Activated naive CD4-positive, alpha-beta T cell treated with Interleukin-2 at 50 U/mL for 16 hours (primary cell): ENCODE measurements around the gene MYLK2.
"Not testable (repeated sequence)": the region's sequence is repeated elsewhere in the genome, so short reads cannot be mapped to it uniquely, and the experiment has no call there.

ENCODE experiments used
- DNase-seq: peaks from one replicate; pipeline ENCODE4 v3.0.0-alpha.2; 2020

Gene MYLK2

DNA sequence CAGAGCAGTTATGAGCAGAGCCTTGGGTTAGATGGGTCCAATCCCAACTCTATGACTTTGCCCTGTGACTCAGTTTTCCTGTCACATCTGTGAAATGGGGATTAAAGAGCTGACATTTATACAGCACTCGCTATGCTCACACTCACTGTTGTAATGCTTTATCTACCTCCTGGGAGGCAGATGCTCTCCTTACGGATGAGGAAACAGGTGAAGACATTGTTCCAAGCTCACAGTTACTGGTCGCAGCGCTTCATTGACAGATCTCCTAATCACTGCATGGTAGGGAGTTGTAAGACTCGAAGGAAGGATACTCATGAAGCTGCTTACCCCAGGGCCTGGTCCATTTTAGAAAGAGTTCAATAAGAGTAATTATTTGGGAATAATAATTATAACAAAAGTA is 2.9 kb upstream of the MYLK2 start:
- no peak for DNase-seq

DNA sequence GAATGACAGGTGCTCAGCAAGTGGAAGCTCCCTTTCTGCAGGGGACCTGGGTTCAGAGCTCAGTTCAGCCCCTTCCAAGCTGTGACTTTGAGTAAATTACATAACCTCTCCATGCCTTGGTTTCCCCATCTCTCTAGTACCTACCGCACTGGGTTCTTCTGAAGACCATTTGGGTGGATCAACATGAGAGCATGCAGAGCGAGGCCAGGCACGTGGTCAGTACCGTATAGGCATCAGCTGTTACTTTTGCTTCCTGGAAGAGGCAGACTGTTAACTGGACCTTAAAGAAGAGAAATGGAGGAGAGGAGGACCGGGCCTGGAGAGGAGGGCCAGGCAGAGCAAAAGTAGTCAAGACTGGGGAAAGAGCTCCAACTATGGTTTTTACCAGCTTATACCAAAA is 1.7 kb upstream of the MYLK2 start:
- no peak for DNase-seq

DNA sequence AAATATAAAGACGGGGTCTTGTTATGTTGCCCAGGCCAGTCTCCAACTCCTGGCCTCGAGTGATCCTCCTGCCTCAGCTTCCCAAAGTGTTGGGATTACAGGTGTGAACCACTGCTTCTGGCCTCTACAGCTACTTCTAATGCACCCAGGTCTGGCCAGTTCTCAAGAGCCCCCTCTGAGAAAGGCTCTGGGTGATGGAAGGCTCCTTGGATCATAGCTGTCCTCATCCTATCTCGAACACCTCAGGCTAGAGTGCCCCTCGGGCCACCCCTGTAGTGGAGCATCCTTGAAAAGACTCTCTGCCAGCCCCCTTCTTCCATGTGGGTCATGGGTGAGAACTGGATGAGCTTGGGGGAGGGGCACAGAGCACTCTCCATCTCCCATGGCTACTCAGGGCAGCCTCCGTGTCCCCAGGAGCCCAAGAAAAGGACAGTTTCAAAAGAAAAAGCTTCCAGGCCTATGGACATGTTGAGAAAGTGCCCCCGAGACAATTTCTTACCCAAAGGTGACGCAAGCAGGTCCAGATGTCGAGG is 714 bp upstream of the MYLK2 start:
- DNase-seq: no peak

DNA sequence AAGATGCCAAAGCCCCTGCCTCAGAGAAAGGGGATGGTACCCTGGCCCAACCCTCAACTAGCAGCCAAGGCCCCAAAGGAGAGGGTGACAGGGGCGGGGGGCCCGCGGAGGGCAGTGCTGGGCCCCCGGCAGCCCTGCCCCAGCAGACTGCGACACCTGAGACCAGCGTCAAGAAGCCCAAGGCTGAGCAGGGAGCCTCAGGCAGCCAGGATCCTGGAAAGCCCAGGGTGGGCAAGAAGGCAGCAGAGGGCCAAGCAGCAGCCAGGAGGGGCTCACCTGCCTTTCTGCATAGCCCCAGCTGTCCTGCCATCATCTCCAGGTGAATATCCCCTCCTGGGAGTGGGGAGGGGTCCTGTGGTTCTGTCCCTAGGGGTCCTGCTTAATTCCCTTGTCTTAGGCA is 1.1 kb downstream of the MYLK2 start:
- DNase-seq: no peak

DNA sequence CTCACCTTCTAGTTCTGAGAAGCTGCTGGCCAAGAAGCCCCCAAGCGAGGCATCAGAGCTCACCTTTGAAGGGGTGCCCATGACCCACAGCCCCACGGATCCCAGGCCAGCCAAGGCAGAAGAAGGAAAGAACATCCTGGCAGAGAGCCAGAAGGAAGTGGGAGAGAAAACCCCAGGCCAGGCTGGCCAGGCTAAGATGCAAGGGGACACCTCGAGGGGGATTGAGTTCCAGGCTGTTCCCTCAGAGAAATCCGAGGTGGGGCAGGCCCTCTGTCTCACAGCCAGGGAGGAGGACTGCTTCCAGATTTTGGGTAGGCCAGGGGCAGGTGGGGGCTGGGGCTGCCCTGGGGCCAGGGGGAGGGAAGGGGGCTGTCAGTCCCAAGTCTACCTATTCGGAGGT is 2.3 kb downstream of the MYLK2 start:
- DNase-seq: no peak

DNA sequence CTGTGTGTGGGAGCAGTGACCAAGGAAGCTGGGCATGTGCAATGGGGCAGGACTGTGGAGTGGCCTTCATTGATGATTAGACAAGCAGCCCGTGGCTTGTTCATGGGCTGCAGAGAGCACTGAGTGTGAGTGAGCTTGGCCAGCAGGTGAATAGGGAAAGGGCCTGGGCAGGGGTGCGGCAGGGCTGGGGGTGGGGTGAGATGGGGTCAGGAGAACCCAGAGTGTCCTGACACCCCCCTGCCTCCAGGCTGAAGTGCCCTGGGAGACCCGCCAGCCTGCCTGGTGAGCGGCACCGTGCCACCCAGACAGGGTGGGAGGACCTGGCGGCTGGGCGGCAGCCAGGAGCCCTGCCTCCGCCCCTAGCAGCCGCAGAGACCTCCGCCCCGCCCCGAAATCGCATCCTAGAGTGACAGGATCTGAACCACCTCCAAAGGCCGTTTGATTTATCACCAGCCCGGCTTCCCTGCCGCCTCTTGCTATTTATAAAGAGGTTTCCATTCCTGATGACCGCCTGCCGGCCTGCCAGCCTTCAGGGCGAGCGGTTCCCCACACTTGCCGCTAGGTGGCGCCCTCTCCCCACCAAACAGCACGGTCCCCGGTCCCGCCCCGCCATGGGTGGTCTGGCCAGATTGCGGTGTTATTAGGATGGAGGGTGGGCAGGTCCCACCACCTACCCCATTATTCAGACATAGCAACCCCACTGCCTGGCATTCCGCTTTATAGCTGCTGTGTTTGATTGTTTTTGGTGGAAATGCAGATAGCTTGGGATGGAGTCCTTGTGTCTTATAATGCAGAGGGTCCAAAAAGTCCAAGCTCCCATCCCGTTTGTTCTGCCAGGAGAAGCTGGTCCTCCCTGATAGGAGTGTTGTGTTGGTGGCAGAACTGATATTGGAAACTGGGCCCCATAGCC is 3.5 kb downstream of the MYLK2 start:
- peak; percentile 76 for DNase-seq

DNA sequence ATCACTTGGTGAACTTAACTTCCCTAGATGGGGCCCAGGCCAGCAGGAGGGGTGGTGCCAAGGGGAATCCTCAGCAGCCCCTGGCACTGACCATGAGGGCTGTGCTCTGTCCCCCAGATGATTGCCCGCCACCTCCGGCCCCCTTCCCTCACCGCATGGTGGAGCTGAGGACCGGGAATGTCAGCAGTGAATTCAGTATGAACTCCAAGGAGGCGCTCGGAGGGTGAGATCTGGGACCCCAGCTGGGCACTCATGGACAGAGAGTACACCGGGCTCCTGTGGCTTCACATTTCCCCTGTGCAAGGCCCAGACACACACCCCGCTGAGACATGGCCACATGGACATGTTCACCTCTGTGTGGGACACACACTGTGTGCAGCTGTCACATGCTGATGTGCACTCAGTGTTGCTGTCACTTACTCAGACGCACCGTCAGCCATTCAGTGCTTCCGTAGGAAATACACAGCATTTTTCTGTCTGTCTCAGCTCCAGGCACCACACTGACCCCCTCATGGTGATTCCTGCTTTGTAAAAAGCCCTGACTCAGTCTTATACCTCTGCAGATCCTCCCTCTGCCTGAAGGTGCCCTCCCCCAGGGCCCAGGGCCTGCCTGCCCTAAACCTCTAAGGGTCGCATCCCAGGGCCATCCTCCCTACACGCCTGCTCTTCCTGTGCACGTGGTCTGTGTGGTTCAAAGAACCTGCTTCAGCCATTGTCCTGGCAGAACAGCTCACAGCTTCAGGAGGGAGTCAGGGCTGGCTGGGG is 4.4 kb downstream of the MYLK2 start:
- DNase-seq: no peak

DNA sequence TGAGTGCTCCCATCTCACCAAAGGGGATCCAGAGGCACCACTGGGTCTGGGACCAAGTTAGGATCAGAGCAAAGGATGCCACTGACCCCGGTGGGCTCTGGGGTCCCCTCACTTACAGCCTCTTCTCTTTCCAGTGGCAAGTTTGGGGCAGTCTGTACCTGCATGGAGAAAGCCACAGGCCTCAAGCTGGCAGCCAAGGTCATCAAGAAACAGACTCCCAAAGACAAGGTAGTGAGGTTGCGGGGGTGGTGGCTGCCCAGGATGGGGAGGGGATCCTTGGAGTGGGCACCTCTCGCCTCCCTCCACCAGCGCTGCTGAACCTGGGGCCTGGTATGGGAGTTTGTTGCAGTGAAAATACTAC is 4.9 kb downstream of the MYLK2 start:
- DNase-seq: no peak

DNA sequence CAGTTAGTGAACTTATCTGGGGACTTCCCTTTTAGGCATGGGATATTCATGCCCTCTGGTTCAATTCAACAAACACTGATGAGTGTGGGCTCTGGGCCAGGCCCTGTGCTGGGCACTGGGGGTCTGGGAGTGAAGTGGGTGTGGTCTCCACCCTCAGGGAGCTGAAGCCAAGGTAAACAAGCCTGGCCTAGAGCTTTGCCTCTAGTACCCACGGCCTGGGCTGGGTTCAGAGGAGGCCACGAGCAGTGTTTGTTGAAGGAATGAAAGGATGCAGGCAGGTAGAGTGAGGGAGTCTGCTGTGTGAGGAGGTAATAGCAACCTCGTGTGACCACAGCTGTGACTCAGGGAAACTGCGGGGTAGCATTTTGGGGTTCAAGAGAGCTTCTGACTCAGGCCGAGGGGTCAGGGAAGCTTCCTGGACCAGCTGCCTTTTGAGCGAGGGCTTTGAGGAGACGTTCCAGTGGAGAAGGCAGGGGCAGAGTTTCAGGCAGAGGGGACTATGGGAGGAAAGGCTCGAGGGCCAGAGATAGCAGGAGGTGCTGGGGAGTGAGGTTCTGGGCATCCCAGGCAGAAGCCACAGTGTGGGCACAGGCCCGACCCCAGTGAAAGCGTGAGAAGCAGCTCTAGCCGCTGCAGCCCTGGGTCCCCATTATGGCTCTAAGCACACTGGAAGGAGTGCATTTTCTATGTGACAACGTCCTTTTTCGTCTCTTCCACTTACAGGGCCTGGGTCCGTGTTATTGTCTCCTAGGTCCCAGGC is 5.6 kb downstream of the MYLK2 start:
- no peak for DNase-seq

DNA sequence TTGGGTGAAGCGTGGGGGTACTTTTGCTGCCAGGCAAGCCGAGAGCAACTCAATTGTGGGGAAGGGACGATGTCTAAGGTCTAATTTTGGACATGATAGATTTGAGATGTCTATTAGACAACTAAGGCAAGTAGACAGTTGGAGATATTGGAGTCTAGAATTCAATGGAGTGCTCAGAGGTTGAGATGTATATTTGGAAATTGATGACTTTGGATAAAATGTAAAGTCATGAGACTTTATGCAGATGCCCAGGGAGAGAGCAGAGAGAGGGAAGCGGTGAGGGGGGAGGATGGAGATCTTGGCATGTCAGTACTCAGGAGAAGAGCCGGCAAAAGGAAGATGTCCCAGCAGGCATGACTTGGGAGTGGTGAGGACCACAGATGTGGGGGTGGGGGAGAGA is 6.9 kb downstream of the MYLK2 start:
- DNase-seq: no peak

DNA sequence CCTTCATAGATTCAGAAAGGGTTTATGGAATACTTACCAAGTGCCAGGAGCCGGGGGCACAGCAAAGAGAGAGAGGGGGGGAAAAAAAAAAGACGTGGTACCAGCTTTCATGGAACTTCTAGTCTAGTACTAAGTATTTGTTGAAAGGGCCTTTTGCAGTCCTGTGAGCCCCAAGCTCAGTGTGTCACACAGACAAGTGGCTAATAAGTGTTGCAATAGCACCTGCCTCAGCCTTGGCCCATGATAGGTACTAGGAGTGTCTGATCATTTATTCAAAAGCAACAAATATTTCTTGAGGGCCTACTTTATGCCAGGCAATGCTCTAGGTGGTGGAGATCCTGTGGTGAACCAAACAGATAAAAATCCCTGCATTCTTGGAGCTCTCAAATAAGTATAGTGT is 7.9 kb downstream of the MYLK2 start:
- no peak for DNase-seq

DNA sequence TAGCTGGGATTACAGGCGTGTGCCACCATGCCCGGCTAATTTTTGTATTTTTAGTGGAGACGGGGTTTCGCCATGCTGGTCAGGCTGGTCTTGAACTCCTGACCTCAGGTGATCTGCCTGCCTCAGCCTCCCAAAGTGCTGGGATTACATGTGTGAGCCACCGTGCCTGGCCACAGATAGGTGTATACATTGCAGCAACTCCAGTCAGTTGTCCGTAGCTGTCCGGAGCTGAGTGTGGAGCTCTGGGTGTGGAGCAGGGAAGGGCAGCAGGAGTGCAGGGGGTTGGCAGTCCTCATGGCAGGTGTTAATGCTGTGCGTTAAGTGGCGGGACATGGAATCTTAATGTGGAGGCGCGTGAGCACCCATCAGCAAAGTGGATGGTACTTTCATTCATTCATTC is 8.9 kb downstream of the MYLK2 start:
- not testable (repeated sequence) for DNase-seq

DNA sequence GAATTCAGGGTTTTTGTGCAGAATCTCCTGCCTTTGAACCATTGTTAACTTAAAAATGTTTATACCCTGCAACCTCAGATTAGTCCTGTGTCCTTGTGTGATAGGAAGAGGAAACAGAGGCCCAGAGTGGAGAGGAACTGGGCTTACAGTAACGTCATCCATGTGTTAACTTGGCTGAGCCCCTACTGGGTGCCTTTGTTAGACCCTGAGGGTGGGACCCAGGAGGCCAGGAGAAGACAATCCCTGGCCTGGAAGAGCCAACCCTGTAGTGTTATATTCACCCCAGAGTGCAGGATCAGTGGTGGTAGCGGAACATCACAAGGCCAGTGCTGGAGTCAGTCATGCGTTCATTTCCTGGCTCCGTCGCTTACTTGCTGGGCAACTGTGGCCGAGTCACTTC is 10.6 kb downstream of the MYLK2 start:
- DNase-seq: no peak

DNA sequence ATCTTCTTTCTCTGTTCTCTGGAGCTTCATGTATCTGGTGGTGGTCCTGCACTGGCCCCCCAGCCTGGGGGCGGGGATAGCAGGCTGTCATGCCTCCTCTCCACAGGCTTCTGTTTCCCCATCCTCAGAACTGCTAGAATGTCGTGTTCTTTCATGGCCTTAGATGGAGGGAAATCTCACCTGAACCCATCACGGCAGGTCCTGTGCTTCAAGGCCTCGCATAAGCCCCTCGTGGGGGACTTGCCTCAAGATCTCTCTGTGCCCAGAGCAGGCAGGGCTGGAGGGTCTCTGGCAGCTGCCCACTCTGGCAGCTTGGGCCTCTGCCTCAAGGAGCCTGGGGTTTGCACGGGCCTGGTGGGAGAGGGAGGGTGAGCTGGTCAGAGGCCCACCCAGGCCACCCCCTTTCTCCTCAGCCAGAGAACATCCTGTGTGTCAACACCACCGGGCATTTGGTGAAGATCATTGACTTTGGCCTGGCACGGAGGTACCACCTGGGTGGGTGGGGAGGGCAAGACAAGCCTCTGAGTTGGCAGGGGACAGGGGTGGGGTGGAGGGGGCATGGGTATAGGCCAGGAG is 11.3 kb downstream of the MYLK2 start:
- DNase-seq: no peak

DNA sequence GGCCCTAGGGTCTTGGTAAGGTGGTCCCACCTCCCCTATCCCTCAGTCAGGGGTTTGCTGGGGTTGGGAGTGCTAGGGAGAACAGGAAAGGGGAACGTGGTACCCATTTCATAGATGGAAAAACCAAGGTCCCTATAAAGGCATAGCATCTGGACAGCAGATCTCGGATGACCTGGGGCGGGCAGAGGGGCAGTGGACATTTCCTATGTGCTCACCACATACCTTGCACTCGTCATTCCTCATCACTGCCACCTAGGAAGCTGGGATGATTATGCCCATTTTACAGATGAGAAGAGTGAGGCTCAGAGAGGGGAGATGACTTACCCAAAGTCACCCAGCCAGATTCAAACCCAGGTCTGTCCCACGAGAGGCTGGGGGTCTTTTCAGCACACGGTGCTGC is 12.1 kb downstream of the MYLK2 start:
- DNase-seq: no peak

DNA sequence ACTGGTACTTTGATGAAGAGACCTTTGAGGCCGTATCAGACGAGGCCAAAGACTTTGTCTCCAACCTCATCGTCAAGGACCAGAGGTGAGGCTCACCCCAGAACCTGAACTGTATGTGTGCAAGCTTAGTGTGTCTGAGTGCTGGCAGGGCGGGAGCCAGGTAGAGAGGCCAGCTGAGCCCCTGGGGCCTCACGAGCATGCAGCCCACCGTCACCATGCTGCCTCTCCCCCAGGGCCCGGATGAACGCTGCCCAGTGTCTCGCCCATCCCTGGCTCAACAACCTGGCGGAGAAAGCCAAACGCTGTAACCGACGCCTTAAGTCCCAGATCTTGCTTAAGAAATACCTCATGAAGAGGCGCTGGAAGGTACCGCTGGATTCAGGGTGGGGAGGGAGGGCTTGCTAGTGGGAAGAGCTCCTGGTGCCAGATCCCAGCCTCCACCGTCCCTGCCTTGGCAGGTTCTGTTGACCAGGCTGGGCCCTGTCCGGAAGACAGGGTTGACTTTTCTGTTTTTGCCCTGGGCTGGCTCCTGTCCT is 12.7 kb downstream of the MYLK2 start:
- DNase-seq: no peak

DNA sequence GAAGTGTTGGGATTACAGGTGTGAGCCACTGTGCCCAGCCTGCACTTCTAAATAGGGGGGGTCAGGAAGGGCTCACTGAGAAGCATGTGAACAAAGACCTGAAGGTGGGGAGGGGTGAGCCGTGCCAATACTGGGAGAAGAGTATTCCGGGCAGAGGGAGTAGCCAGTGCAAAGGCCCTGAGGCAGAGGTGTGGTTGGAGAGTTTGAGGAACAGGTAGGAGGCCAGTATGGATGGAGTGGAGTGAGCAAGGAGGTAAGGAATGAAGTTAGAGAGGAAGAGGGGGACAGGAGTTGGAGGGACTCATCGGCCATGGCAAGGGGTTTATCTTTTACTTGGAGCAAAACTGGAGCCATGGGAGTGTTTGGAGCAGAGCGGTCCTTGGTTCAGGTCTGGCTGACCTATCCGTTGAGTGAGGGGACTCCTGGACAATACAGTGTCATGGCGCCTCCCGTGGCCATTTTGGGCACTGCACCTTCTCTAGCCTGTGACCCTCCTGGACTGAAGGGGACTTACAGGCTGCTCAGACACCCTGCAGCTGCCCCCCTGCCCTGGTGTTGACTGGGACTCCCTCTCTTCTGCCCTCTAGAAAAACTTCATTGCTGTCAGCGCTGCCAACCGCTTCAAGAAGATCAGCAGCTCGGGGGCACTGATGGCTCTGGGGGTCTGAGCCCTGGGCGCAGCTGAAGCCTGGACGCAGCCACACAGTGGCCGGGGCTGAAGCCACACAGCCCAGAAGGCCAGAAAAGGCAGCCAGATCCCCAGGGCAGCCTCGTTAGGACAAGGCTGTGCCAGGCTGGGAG is 14.2 kb downstream of the MYLK2 start:
- peak; percentile 67 for DNase-seq

DNA sequence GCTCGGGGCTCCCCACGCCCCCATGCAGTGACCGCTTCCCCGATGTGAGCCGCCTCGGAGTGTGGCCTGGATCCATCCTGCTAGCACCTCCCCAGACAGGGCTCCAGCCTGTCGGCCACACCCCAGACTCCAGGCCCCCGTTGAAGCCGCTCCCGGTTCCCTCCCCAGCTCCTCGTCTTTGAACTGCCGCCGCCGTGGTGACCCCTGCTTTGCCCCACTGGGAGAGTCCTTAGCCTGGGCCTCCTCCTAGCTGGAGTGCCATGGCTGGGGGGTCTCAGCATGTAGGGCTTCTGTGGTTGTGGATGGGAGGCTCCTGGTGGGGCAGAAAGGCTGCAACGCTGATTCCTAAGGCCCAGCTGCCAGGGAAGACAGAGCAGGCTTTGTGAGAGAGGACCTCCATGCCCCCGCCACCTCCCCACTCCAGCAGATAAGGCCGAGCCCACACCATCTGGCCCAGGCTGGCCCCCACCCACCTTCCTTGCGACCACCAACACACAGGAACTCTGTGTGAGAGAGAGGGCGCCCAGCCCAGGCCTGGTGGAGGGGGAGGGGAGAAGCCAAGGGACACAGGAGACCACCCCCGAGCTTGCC is 14.9 kb downstream of the MYLK2 start:
- DNase-seq: no peak

DNA sequence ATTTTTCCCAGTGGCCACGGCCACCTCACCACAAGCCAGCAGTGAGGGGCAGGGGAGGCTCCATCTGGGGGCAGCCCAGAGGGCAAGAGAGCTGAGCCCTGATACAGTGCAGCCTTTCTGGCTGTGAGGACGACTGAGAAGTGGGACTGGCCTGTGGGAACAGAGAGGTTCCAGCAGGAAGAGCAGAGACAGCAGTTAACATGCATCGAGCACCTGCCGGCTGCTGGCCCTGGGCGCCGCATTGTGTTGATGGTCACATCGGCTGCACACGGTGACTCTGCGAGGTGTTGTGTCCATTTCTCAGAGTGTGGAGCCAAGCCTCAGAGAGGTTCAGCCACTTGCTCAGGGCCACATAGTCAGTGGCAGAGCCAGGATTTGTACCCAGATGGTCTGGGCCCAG is 16.4 kb downstream of the MYLK2 start:
- DNase-seq: no peak

DNA sequence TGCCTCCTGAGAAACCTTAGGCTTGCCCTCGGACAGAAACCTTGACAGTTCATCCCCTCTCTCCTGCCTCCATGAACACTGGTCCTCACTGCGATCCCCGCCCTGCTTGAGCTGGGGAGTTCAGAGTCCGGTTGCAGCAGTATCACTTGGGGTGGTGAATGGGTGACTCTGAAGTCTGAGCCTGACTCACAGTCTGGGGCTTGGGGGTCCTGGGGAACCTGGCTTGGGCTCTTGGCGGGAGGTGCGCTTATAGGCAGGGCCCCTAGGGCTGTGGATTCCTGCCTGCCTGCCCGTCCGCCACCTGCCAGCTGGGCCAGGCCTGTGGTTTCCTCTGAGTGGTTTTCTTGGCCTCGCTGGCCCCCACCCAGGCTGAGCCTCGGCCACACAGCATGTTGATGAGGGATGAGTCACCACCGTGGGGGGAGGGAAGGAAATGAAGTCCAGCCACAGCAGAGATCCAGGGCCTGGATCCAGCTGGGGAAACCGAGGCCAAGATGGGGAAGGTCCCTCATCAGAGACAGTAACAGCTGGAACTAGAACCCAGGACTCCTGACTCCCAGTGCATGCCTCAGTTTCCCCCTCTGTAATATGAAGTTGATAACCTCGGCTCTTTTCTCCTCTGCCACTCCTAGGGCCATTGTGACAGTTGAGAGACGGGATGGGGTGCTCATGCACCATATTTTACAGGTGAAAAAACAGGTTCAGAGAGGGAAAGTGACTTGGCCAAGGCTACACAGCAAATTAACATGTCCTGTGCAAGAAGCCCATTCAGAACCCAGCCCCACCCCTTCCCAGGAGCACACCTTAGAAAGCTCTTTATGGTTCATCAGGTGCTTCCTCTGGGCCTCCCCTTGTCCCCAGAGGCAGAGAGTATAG is 17.1 kb downstream of the MYLK2 start:
- DNase-seq: no peak
